GM21526 (cell line): Measurements from ENCODE around the gene ATF3.
A peak's percentile ranks its signal among the peaks of the same experiment; 100 is the strongest.
"Not testable (repeated sequence)": the region's sequence is repeated elsewhere in the genome, so short reads cannot be mapped to it uniquely, and the experiment has no call there.

Experiments used
- ATAC-seq: cut with Tn5 transposase; IDR thresholded peaks from one replicate; pipeline ENCODE4 v1.9.1; 2021; ENCODE audit warnings: moderate library complexity; ENCODE audit not compliant: unreplicated experiment, low FRiP score

Gene ATF3

DNA sequence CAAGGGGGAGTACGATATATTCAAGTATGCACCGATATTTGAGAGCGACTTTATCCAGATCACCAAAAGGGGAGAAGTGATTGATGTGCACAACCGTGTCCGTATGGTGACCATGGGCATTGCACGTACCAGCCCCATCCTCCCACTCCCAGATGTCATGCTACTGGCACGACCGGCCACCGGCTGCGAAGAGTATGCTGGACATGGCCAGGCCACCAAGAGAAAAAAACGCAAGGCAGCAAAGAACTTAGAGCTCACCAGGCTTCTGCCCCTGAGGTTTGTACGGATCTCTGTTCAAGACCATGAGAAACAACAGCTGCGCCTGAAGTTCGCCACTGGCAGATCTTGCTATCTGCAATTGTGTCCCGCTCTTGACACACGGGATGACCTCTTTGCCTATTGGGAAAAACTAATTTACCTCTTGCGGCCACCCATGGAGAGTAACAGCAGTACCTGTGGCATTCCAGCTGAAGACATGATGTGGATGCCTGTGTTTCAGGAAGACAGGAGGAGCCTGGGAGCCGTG, 16.5 kb downstream of the ATF3 start:
- no peak for ATAC-seq

DNA sequence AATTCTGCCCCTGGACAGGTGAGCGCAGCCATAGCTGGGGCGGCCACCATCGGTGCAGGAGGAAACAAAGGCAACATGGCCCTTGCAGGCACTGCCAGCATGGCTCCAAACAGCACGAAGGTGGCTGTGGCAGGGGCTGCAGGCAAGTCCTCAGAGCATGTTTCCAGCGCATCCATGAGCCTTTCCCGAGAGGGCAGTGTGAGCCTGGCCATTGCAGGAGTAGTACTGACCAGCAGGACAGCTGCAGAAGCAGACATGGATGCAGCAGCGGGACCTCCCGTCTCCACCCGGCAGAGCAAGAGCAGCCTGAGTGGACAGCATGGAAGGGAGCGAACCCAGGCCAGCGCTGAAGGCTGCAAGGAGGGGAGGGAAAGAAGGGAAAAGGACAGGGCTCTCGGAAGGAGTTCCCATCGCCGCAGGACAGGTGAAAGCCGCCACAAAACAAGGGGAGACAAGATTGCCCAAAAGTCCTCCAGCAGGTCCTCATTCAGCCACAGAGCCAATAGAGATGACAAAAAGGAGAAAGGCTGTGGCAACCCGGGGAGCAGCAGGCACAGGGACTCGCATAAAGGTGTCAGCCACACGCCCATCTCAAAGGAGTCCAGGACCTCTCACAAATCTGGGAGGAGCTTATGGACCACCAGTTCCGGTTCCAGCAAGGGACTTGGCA, 17.4 kb downstream of the ATF3 start:
- no peak for ATAC-seq

DNA sequence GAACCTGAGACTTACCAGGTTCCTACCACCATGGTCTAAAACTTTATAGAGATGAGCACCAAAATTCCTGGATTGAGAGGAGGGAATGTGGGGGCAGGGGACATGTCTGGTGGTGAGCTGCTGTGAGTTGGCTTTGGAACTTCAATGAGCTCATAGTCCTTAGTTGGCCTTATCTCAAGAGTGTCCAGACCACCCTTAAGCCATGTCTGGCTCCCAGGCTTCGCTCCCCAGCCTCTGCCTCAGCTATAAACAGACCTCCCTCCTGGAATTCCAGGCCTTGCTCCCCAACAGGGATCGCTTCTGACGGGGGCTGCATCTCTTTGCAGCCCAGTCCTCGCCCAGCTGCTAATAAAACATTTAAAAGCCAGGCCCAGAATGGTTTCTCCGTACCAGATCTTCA, 19.5 kb downstream of the ATF3 start:
- ATAC-seq, result no peak

DNA sequence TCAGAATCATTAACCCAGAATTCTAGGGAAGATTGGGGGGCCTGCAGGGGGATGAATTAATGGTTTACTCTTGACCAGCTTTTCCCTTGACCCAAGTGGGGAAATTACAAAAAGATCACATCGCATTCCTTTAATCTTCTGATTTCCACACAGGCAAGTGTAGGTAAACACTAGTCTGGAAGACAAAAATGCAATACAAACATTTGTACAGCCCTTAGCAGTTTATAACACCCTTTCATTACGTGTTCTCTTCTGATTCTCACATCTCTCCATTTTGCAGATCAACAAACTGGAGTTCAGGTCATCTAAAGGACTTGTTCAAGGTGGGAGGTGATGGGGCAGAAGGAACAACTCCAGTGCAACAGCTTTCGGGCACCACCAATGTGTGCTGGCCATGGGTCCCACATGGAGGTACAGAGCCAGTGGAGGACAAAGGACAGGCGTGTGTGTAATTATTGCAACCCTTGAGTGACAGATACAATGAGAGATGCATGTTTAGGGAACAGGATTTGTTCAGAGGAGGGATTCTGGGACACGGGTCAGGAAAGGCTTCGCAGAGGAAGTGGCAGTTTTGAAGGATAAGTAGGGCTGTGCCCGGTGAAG, 20.4 kb downstream of the ATF3 start:
- no peak for ATAC-seq

DNA sequence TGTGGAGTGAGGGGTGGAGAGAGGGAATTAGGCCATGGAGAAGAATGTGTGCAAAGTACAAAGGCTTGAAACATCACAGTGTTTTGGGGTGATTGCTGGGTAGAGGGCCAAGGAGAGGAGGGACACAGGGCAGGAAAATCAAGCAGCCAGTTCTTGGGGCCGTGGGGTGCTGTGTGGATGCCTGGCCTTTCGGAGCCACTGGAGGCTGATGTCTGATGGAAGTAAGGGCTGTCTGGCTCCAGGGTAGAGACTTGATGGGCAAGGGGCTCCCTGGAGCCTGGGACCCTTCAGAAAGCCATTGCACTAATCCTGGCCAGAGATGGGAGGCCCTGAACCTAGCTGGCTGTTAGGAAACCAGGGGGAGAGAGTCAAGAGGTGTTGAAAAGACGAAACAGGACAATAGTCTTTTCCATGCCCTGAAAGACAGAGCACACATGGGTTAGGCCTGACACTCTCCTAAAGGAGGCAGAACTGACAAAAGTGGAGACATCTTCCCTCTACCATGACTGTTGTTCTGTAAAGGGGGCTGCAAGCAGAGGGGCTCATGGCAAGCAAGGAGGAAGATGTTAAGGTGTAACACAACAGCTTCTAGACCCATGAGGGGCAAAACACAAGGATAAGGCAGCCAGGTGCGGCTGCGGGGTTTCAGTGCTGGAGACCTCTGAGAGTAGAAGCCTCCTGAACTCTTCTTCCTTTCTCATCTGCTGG, 21.0 kb downstream of the ATF3 start:
- ATAC-seq, result no peak

DNA sequence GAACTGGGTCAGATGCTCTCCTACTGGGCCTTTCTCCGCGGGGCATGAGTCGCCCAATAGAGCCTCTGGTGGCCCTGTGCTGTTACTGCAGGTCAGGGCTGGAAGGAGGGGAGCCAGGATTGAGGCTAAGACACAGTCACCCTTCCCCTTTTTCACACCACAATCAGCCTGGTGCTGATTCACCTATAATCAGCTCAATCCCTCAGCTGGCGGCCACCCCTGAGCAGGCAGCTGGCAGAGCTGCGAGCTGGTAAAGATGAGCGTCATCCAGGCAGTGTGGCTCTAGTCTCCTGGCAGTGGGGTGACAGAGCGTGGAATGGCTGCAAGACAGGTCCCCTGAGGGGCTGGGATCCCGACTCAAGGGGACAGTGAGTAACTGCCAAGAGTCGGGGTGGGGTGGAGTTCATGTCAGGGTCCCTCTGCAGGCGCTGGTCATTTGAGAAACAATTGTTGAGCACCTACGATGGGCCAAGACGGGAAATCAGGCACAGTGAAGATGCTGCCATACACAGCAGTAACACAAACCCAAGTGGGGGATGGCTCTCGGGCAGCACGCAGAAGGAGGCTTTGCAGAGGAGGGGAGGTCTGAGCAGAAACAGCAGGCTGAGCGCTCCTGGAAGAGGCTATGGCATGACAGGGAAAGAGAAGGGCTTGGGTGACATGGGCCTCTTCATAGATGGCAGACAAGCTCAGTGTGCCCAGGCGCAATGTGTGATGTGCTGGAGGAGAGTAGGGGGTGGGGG, 21.8 kb downstream of the ATF3 start:
- ATAC-seq, result peak; percentile 90

DNA sequence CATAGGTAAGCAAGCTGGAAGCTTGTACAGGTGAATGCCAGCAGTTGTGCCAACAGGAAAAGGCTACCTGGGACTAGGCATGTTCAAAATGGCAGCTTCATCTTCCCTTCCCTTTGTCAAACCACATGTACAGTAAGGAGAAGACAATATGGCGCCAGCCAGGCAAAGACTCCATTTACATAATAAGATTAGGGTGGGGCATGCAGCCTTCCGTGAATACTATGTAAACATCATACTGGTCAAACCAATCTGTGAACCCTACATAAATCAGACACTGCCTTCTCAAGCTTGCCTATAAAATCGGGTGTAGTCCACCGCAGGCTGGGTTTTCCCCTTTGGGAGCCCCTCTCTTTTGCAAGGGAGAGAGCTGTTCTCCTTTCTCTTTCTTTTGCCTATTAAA, 24.6 kb downstream of the ATF3 start:
- no peak for ATAC-seq

DNA sequence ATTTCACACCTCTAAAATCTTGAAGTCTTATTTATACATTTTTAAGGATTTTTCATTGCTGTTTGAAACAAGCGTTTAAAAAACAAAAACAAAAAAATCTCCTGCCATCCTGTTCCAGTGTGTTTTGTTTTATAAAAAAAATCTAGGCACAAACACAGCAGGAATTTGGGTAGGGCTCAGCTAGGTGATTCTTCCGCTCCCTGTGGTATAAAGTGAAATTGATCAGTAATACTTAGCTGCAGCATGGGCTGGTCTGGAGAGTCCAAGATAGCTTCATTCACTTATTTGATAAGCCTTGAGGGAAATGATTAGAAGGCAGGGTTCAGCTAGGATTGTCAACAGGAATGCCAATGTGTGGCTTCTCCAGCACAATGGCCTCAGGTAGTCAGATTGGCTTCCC, 25.7 kb downstream of the ATF3 start:
- ATAC-seq, result no peak

DNA sequence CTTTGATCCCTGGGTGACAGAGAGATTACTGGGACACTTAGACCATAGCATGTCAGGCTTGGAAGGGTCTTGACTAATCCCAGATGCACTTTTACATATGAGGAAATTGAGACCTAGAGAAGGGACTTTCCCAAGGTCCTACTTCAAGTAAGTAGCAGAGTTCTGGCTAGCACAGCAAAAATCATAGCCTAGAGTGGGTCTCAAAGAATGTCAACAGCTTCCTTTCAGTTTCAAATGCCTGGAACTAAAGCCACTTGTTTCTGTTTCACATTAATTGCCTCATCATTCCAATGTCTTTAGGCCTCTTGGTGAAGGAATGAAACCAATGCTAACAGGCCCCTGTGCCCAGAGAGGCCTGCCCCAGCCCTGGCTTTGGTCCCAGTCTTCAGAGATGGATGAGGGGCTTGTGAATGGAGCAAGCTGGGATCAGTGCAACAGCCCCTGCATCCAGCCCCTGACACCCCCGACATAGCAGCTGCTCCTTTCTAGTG, 26.6 kb downstream of the ATF3 start:
- ATAC-seq, result no peak

DNA sequence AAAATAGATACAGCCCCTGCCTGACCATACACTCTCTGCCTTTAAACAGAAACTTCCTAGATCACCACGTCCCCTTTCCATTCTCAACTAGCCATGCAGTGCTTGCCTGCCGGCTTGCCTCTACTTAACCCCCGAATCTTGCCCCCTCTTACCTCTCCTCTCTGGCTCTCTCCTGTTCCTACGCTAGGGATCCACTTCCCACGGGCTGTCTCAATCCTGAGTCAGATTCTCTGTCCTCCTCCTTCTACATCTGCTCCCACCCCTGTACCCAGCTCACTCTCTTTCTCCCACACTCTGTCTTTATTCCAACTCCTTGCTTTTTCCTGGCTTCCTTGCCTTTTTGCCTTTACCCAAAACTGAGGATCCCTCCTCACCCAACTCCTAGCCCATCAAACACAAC, 29.3 kb downstream of the ATF3 start:
- ATAC-seq, result no peak

DNA sequence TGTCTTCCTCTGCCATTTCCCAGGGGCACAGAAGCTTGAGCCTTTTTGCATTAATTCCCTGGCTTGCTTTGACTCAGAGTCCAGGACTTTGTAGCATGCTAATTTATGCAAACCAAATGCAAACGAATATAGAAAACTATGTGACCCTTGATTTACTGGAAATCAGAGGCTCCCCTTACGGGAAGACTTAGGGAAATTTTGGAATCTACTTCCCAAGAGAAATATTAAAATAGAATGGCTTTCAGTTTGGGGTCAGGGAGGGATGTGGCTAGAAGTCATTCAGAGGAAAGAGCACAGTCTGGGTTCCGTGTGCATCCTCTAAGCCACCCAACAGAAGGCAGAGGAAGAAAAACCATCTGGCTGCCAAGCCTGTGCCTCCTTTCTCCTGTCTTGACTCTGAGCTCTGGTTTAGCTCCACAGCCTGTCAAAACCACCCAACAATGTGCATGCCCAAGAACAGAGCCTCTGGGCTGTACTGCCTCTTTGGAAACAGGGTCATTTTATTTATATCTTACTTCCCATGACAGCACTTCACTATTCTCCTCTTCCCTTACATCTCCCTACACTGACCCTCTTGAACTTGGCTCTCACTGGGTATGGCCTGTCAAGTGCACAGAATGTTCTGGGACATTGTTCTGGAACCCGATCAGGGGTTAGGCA, 30.1 kb downstream of the ATF3 start:
- no peak for ATAC-seq

DNA sequence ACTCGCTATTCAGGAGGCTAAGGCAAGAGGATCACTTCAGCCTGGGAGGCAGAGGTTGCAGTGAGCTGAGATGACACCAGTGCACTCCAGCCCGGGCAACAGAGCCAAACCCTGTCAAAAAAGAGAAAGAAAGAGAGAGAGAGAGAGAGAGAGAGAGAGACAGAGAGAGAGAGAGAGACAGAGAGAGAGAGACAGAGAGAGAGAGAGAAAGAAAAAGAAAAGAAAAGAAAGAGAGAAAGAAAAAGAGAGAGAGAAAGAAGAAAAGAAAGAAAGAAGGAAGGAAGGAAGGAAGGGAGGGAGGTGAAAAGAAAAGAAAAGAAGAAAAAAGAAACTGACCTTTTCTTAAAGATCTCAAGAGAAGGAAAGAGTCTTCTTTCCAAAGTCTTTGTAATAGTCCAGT, 31.0 kb downstream of the ATF3 start:
- not testable (repeated sequence) for ATAC-seq

DNA sequence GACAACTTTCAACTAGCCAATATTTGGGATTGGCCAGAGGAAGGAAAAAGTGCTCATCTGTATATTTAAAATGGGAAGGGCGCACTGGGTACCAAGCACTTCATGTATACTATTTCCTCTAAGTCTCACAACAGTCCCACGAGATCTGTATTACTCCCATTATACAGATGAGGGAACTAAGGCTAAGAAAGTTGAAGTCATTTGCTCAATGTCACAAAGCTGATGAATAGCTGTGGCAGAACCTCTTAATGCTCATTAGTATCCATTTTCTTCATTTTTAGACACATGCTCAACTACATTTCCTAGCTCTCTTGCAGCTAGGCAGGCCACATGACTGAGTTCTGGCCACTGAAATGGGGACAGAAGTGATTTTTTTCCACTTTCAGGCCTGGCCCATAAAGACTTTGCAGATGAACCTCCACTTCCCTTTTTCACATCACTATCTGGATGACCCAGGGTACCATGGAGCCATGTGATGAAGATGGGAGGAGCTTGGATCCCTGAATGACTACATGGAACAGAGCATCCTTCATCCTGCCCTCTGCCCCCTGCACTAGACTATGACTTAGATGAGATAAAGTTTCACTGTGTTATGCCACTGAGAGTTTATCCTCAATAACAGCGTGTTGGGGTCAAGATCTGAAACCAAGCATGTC, 31.8 kb downstream of the ATF3 start:
- no peak for ATAC-seq

DNA sequence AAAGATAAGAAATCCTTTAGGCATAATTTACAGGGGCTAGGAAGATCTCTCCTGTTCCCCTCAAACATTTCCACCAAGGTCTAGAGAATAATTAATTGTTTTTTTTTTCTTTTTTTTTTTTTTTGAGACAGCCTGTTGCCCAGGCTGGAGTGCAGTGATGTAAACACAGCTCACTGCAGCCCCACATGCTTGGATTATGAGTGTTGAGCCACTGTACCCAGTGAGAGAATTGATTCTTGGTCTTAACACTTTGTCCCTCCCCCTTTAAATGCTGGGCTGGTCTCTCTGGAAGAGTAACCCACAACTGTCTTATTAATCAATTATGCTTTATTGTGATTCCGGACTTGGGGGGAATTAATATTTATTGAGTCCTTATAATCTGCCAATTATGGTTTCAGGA, 33.4 kb downstream of the ATF3 start:
- ATAC-seq, result no peak

DNA sequence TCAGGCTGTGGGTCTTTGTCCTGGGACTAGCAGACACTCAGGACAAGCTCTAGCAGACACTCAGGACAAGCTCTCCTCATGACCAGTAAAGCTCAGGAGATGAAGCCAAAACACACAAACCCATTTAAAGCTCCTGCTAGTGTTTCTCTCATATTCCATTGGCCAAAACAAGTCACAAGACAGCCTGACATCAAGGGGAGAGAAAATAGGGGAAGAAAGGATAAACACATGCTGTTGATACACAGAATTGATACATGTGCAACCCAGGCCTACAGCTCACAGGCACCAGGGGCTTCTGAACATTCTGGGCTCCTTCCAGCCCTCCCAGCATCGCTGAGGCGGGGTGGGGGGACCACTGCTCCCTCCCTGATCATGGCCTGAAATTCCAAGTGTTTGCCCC, 35.3 kb downstream of the ATF3 start:
- ATAC-seq, result no peak

DNA sequence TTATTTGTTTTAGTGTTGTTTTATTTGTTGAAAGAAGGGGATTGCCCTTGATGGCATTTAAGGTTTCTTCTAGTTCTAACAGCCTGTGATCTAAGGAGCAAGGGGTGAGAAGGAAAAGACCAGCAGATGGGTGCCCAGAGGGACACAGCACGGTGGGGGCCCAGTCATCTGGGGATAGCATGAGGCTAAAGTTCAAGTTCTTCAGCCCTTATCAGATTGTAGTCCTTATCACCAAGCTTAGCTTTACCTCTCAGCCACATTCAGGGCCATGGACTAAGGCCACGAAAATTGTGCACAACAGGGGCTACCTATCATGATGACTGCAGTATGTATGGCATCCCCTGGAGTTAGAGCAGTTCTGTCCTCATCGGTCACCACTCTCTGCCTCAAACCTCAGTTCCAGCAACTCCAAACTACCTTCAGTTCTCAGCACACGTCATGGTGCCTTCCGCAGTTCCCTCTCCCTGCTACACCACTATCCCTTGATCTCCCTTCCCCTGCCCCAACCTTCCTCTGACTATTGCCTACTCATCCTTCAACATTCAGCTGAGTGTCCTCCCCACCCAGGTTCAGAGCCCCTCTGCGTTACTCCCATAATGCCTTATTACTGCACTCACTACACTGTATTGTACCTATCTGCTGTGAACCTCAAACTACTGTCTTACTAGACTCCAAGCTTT, 36.4 kb downstream of the ATF3 start:
- ATAC-seq, result no peak

DNA sequence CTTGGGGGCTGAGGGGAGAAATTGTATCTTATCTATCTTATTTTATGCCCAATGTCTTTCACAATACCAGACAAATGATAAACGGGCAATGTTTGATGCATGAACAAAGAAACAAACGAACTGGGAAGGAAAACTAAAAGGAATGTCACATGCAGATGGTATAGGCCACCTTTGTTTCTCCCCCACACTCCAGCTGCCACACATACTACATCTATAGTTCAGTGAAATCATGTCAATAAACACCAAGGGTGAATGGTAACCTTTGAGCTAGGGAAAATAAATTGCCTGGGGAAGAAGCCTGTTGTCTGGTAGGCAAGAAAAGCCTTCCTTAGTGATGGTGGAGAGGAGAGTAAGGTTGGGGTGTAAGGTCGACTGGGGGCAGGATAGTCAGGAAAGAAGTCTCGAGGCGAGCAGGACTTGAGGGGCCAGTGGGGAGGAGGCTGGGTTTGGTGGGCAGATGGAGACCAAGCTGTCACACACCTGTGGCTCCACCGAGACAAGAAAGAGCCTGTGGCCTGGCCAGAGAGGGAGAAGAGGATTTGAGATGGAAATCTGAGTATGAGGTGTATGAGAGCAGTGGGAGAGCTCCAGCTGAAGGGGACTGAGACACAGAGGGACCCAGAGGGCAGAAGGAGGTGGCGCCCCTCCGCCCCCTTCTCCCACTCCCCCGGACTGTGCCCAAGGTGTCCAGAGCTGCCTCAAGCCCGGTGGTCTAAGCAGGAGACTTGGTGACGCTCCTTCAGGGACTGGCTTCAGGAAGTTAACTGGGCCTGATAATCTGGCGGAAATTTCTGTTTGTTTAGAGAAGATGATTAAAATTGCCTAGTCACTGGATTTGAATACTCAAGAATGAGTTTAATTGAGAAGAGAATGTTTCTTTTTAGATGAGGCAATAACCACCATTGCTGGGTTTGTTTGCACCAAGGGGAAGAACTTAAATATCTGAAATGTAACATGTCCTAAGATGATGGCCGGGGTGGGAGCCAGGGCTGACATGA, 37.3 kb downstream of the ATF3 start:
- no peak for ATAC-seq

DNA sequence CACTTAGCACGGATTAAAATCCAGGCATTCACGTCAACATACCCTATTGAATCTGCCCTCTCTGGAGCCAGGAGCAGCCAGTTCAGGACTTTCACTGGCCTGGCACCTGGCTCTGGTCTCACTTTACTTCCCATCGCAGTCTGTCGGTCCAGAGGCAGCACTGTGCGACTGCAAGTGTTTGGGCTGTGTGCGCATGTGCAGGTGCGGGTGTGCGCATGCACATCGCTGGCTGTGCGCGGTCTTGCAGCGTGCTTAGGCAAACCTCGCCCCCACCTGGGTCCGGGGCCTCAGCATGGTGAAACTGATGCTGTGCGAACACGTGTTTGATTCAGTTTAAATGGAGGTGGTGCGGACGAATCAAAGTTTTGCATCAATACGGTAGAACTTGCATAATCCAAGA, 38.0 kb downstream of the ATF3 start:
- no peak for ATAC-seq
